PC-9 (cell line): Measurements from ENCODE around the gene NXNL2. TPM values are rescaled to one million over a fixed set of nuclear protein-coding genes. Genes with fewer than 3 reads are reported as not detected.

Source experiments
- BruUV-seq: library from RNA; stranded (reverse); fragments of 400-500 nt; replicated peaks from 2 replicates; lab custom pipeline; 2021; lab: Mats Ljungman, UMichigan
- CTCF ChIA-PET: fragments of 300-600 bp; sonication (Branson Sonifier 250); formaldehyde crosslinking; loops from one replicate; lab custom pipeline; 2022; ENCODE audit warnings: antibody characterized with exemption; lab: Charles Lee
- POLR2A ChIA-PET: fragments of 300-600 bp; sonication (Branson Sonifier 250); formaldehyde crosslinking; loops from one replicate; lab custom pipeline; 2022; ENCODE audit warnings: antibody characterized with exemption; ENCODE audit not compliant: unreplicated experiment; lab: Charles Lee
- DNase-seq, 2 experiments: peaks; one replicate each; pipeline versions ENCODE4 v3.0.0 to v3.0.0-alpha.2; 2015 to 2022; ENCODE audit warnings: mixed read lengths in 1 of 2
- H2AFZ ChIP-seq: fragments of 200-600 bp; sonication (generic); 2 replicates; pipeline ENCODE4 v1.8.1; 2017; ENCODE audit warnings: antibody characterized with exemption
- H3F3A ChIP-seq: fragments of 200-600 bp; sonication (generic); 2 replicates; pipeline ENCODE4 v1.8.1; 2017; ENCODE audit warnings: antibody characterized with exemption, mild to moderate bottlenecking, low read depth; ENCODE audit not compliant: insufficient read depth
- H3K27ac ChIP-seq: fragments of 200-600 bp; sonication (generic); 2 replicates; pipeline ENCODE4 v1.6.1; 2016; ENCODE audit warnings: mixed run types
- H3K27me3 ChIP-seq: fragments of 200-600 bp; sonication (generic); 2 replicates; pipeline ENCODE4 v1.6.1; 2016; ENCODE audit warnings: low read depth, mixed run types; ENCODE audit not compliant: insufficient read depth
- H3K36me3 ChIP-seq: fragments of 200-600 bp; sonication (generic); 2 replicates; pipeline ENCODE4 v1.6.1; 2016; ENCODE audit warnings: low read depth, mixed run types
- H3K4me1 ChIP-seq: fragments of 200-600 bp; sonication (generic); replicated peaks from 2 replicates; pipeline ENCODE4 v1.6.1; 2016; ENCODE audit warnings: mixed run types; ENCODE audit not compliant: insufficient read depth
- H3K4me2 ChIP-seq: fragments of 200-600 bp; sonication (generic); 2 replicates; pipeline ENCODE4 v1.6.1; 2017; ENCODE audit warnings: mixed run types
- H3K4me3 ChIP-seq: fragments of 200-600 bp; sonication (generic); 2 replicates; pipeline ENCODE4 v1.6.1; 2016; ENCODE audit warnings: mixed run types
- H3K79me2 ChIP-seq: fragments of 200-600 bp; sonication (generic); 2 replicates; pipeline ENCODE4 v1.6.1; 2017; ENCODE audit warnings: low read depth, mixed run types
- H3K9me2 ChIP-seq: fragments of 200-600 bp; sonication (generic); 2 replicates; pipeline ENCODE4 v1.8.1; 2017; ENCODE audit warnings: mild to moderate bottlenecking; ENCODE audit not compliant: insufficient read depth
- H3K9me3 ChIP-seq: fragments of 200-600 bp; sonication (generic); 2 replicates; pipeline ENCODE4 v1.8.1; 2016; ENCODE audit warnings: low read depth; ENCODE audit not compliant: insufficient read depth
- H4K20me1 ChIP-seq: fragments of 200-600 bp; sonication (generic); 2 replicates; pipeline ENCODE4 v1.8.1; 2017; ENCODE audit not compliant: insufficient read depth
- CTCF ChIP-seq: fragments of 200-600 bp; sonication (generic); conservative IDR thresholded peaks from 2 replicates; pipeline ENCODE4 v1.6.1; 2017; ENCODE audit warnings: mixed run types, antibody characterized with exemption, mild to moderate bottlenecking, moderate library complexity
- EZH2 ChIP-seq: fragments of 200-600 bp; sonication (generic); IDR thresholded peaks from 2 replicates; pipeline ENCODE4 v1.8.0; 2017; ENCODE audit warnings: antibody characterized with exemption, low read depth
- intact Hi-C: fragments of 100-400 bp; cut with micrococcal nuclease; formaldehyde crosslinking; loops from one replicate; pipeline ENCODE4 v1.10.0; 2022; ENCODE audit not compliant: unreplicated experiment
- total RNA-seq: library from RNA; stranded (reverse); gene quantifications from 2 replicates; pipeline ENCODE4 v1.2.3, GENCODE V29; 2021

Gene NXNL2
- total RNA-seq, 1 experiment from 2014 or later, result 5.5 TPM

GRCh38 chr9:88502552-88503034 is 32.4 kb upstream of the NXNL2 start:
- BruUV-seq, result no TSS peak
- Histone ChIP-seq H2AFZ (no peak overlapping the region), H4K20me1 (no peaks in the 10 kb centered on the region), H3K27ac (no peak overlapping the region), H3K4me2 (no peak overlapping the region), H3K4me3 (no peak overlapping the region), H3K9me3 (no peaks in the 10 kb centered on the region), H3K9me2 (no peaks in the 10 kb centered on the region), H3F3A (no peaks in the 10 kb centered on the region), H3K27me3 (no peaks in the 10 kb centered on the region), H3K79me2 (no peaks in the 10 kb centered on the region), H3K4me1 (no peaks in the 10 kb centered on the region), H3K36me3 (no peaks in the 10 kb centered on the region)
- intact Hi-C loops, result no loop called here
- ChIA-PET CTCF (no interaction called here), POLR2A (no interaction called here)
- no peak for TF ChIP-seq CTCF
- TF ChIP-seq EZH2, result no peak
- DNase-seq, result no peak

GRCh38 chr9:88503081-88503844 is 31.7 kb upstream of the NXNL2 start:
- H3K4me1 ChIP-seq, result no peaks in the 10 kb centered on the region
- H3K27me3 ChIP-seq, result no peaks in the 10 kb centered on the region
- no peaks in the 10 kb centered on the region for H3K79me2 ChIP-seq
- ChIA-PET POLR2A (no interaction called here), CTCF (interaction anchor here (0.5 kb wide), 1 partner anchor 1075 kb away, joined by 3 read pairs; no protein-coding TSS in a partner anchor)
- no peak for TF ChIP-seq CTCF
- no peak for TF ChIP-seq EZH2
- H3K27ac ChIP-seq, result no peak overlapping the region
- H3K9me2 ChIP-seq, result no peaks in the 10 kb centered on the region
- no peaks in the 10 kb centered on the region for H3K36me3 ChIP-seq
- H3K4me2 ChIP-seq, result no peak overlapping the region
- no peak for DNase-seq
- no peak overlapping the region for H3K4me3 ChIP-seq
- no peaks in the 10 kb centered on the region for H3F3A ChIP-seq
- intact Hi-C loops, result no loop called here
- H2AFZ ChIP-seq, result no peak overlapping the region
- no peaks in the 10 kb centered on the region; the same call in 1 of the 2 replicates for H3K9me3 ChIP-seq
- no TSS peak for BruUV-seq
- H4K20me1 ChIP-seq, result no peaks in the 10 kb centered on the region

DNA sequence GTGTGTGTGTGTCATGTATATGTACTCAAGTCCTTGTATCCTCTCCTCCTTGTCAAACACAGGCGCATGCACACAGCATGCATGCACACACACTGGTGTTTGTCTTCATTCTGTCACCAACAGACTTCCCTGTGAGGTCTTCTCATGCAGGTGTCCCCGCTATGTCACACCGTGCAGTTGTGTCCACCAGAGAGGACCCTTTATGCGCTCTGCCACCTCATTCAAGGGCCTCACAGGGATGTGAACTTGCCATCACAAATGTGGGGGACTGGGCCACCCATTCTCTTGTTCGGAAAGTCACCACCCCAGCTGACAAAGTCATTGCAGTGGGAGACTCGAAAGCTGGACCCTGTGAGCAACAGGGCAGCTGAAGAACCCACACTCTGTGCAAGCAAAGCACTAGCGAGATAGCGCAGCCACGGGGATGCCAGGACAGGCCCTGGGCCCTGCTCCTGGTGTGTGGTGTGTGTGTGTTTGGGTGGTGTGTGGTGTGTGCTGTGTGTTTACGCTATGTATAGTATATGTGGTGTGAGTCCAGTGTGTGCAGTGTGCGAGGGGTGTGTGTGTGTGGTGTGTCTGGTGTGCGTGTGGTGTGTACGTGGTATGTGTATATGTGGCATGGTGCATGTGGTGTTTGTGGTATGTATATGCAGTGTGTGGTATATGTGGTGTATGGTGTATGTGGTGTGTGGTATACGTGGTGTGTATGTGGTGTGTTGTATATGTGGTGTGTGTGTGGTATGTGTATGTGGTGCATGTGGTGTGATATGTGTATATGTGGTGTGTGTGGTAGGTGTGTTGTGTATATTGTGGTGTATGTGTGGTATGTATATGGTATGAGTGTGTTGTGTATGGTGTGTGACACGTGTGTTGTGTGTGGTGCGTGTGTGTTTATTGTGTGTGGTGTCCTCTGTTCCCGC is 30.9 kb upstream of the NXNL2 start:
- no peaks in the 10 kb centered on the region for H3K79me2 ChIP-seq
- no TSS peak for BruUV-seq
- H3K4me3 ChIP-seq, result no peak overlapping the region
- ChIA-PET POLR2A (no interaction called here), CTCF (interaction anchor here (0.5 kb wide), 1 partner anchor 1074 kb away, joined by 3 read pairs; no protein-coding TSS in a partner anchor)
- H3K9me3 ChIP-seq, result no peaks in the 10 kb centered on the region; the same call in 1 of the 2 replicates
- no peaks in the 10 kb centered on the region for H3K9me2 ChIP-seq
- no peaks in the 10 kb centered on the region for H3K4me1 ChIP-seq
- intact Hi-C loops, result no loop called here
- H3K36me3 ChIP-seq, result no peaks in the 10 kb centered on the region
- no peaks in the 10 kb centered on the region for H4K20me1 ChIP-seq
- H2AFZ ChIP-seq, result no peak overlapping the region
- no peak for DNase-seq
- no peaks in the 10 kb centered on the region for H3F3A ChIP-seq
- H3K4me2 ChIP-seq, result no peak overlapping the region
- TF ChIP-seq EZH2 (no peak), CTCF (no peak)
- no peaks in the 10 kb centered on the region for H3K27me3 ChIP-seq
- no peak overlapping the region for H3K27ac ChIP-seq
